Stimulated activated CD8-positive, alpha-beta memory T cell treated with anti-CD3 and anti-CD28 coated beads, Interleukin-2, amount 100 ng/mL, for 1 hour (primary cell): Measurements from ENCODE around the gene MLANA.
"Not testable (repeated sequence)": the region's sequence is repeated elsewhere in the genome, so short reads cannot be mapped to it uniquely, and the experiment has no call there.

ENCODE experiments used
- DNase-seq, 2 donors: peaks; one replicate each; pipeline ENCODE4 v3.0.0-alpha.2; 2020; ENCODE audit warnings: low read depth in 2 of 2

Gene MLANA

GRCh38 chr9:5869315-5870019, 21.2 kb upstream of the MLANA start:
- DNase-seq, result no peak

- DNase-seq, result no peak
These were observed 20.7 kb upstream of the MLANA start for GRCh38 chr9:5870020-5870339.

- DNase-seq, result no peak
These were observed 20.0 kb upstream of the MLANA start for GRCh38 chr9:5870691-5871090.

GRCh38 chr9:5871785-5872184, 18.9 kb upstream of the MLANA start:
- DNase-seq, result no peak

GRCh38 chr9:5872511-5872910, 18.2 kb upstream of the MLANA start:
- DNase-seq, result no peak

- DNase-seq, result no peak
These were observed 17.2 kb upstream of the MLANA start for GRCh38 chr9:5873439-5873838.

- DNase-seq, result no peak
These were observed 16.6 kb upstream of the MLANA start for GRCh38 chr9:5874048-5874447.

GRCh38 chr9:5876026-5876425, 14.7 kb upstream of the MLANA start:
- DNase-seq, result no peak

- no peak for DNase-seq
These were observed 14.0 kb upstream of the MLANA start for GRCh38 chr9:5876711-5877110.

GRCh38 chr9:5879419-5880181, 11.1 kb upstream of the MLANA start:
- no peak for DNase-seq

GRCh38 chr9:5882244-5883012, 8.3 kb upstream of the MLANA start:
- DNase-seq, result not testable (repeated sequence)

- no peak for DNase-seq
These were observed 6.5 kb upstream of the MLANA start for GRCh38 chr9:5884191-5884590.

GRCh38 chr9:5886114-5886939, 4.4 kb upstream of the MLANA start:
- DNase-seq, result peak; percentile 59 to 68

- DNase-seq, result no peak
These were observed 1.9 kb downstream of the MLANA start for GRCh38 chr9:5892456-5893133.

GRCh38 chr9:5893134-5893505, 2.4 kb downstream of the MLANA start:
- no peak for DNase-seq

GRCh38 chr9:5893591-5894236, 3.0 kb downstream of the MLANA start:
- DNase-seq, result no peak

GRCh38 chr9:5894237-5894959, 3.7 kb downstream of the MLANA start:
- no peak for DNase-seq

GRCh38 chr9:5895782-5896181, 5.1 kb downstream of the MLANA start:
- no peak for DNase-seq

GRCh38 chr9:5896863-5897262, 6.2 kb downstream of the MLANA start:
- no peak for DNase-seq

- DNase-seq, result no peak
These were observed 7.2 kb downstream of the MLANA start for GRCh38 chr9:5897851-5898250.
